ENCODE data around the gene CNTN5.

- TF ChIP-seq POLR2A (IDR thresholded peaks at IDR 0.05; ENCODE audit: low read length) (no peak), GATA1 (IDR thresholded peaks at IDR 0.05; ENCODE audit: low read depth, low read length) (no peak)
These were observed 291.1 kb downstream of the CNTN5 start for GRCh38 chr11:99311870-99312269.
